SK-N-MC (cell line): ENCODE data around the gene RSRC1.
"Not testable (repeated sequence)": the region's sequence is repeated elsewhere in the genome, so short reads cannot be mapped to it uniquely, and the experiment has no call there.

Experiments
- DNase-seq: peaks from one replicate; pipeline ENCODE4 v3.0.0-alpha.2; 2011; ENCODE audit warnings: low read depth, low spot score
- H3K27ac ChIP-seq: fragments of 200-600 bp; sonication (generic); 2 replicates; pipeline ENCODE4 v1.5.1; 2016; ENCODE audit warnings: mixed run types
- H3K36me3 ChIP-seq: fragments of 200-600 bp; sonication (generic); 2 replicates; pipeline ENCODE4 v1.6.1; 2017; ENCODE audit warnings: antibody characterized with exemption, low read length, mixed read lengths; ENCODE audit not compliant: insufficient read depth
- H3K4me3 ChIP-seq: fragments of 200-600 bp; sonication (generic); 2 replicates; pipeline ENCODE4 v1.5.1; 2016
- H3K9ac ChIP-seq: fragments of 200-600 bp; sonication (generic); 2 replicates; pipeline ENCODE4 v1.8.0; 2017; ENCODE audit warnings: mixed run types, mixed read lengths; ENCODE audit not compliant: insufficient read length
- H3K9me3 ChIP-seq: fragments of 200-600 bp; sonication (generic); 2 replicates; pipeline ENCODE4 v1.6.1; 2017; ENCODE audit warnings: low read depth, mild to moderate bottlenecking, antibody characterized with exemption, low read length, moderate library complexity, mixed read lengths
- EZH2 ChIP-seq: fragments of 200-600 bp; sonication (generic); IDR thresholded peaks from one replicate; pipeline ENCODE4 v1.6.1; 2017; ENCODE audit warnings: antibody characterized with exemption
- FOXP2 ChIP-seq: optimal IDR thresholded peaks from 2 replicates; pipeline ENCODE3; 2011; ENCODE audit warnings: mild to moderate bottlenecking, moderate library complexity; ENCODE audit not compliant: insufficient read depth; ENCODE audit errors: extremely low read length, control extremely low read depth
- POLR2AphosphoS5 ChIP-seq: IDR thresholded peaks from 2 replicates; pipeline ENCODE4 v1.6.1; 2012; ENCODE audit warnings: mild to moderate bottlenecking, low read depth, low read length, borderline replicate concordance

RSRC1 gene

GRCh38 chr3:158505117-158505516, 395.2 kb downstream of the RSRC1 start:
- Histone ChIP-seq H3K36me3 (no peaks in the 10 kb centered on the region), H3K9me3 (no peaks in the 10 kb centered on the region), H3K9ac (no peak overlapping the region), H3K4me3 (no peak overlapping the region), H3K27ac (no peak overlapping the region)
- TF ChIP-seq FOXP2, result no peak
- no peak for TF ChIP-seq EZH2
- TF ChIP-seq POLR2AphosphoS5, result no peak
- no peak for DNase-seq

DNA sequence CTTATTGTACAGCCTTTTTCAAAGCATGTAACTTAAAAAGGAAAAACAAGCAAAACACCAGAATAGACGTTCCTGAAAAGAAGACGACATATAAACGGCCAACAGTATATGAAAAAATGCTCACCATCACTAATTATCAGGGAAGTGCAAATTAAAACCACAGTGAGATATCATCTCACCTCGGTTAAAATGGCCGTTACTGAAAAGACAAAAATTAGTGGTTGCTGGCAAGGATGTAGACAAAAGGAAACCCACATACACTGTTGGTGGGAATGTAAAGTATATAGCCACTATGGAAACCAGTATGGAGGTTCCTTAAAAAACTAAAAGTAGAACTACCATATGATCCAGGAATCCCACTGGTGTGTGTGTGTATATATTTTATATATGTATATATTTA, 396.6 kb downstream of the RSRC1 start:
- Histone ChIP-seq H3K9ac (no peak overlapping the region), H3K36me3 (no peaks in the 10 kb centered on the region), H3K4me3 (no peak overlapping the region), H3K9me3 (0 out of 2 replicates have a peak, but pooled peaks cover 2% of the 10 kb centered on the region), H3K27ac (no peak overlapping the region)
- no peak for TF ChIP-seq EZH2
- no peak for TF ChIP-seq FOXP2
- no peak for TF ChIP-seq POLR2AphosphoS5
- DNase-seq, result no peak

DNA sequence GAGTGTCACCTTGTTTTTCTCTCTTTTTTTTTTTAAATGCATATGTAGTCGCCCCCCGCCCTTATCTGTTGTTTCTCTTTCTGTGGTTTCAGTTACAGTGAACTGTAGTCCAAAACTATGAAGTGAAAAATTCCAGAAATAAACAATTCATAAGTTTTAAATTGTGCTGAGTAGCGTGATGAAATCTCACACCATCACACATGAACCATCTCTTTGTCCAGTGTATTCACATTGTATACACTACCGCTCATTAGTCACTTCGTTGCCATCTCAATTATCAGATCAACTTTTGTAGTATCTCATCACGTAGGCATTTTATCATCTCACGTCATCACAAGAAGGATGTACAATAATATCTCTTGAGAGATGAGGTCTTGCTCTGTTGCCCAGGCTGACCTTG, 398.6 kb downstream of the RSRC1 start:
- Histone ChIP-seq H3K36me3 (no peaks in the 10 kb centered on the region), H3K9me3 (0 out of 2 replicates have a peak, but pooled peaks cover 2% of the 10 kb centered on the region), H3K4me3 (no peak overlapping the region), H3K27ac (no peak overlapping the region), H3K9ac (no peak overlapping the region)
- no peak for DNase-seq
- no peak for TF ChIP-seq EZH2
- TF ChIP-seq FOXP2, result no peak
- no peak for TF ChIP-seq POLR2AphosphoS5

- TF ChIP-seq EZH2 (no peak), POLR2AphosphoS5 (no peak), FOXP2 (no peak)
- Histone ChIP-seq H3K9ac (no peak overlapping the region), H3K4me3 (no peak overlapping the region), H3K36me3 (no peaks in the 10 kb centered on the region), H3K9me3 (0 out of 2 replicates have a peak, but pooled peaks cover 2% of the 10 kb centered on the region), H3K27ac (no peak overlapping the region)
- DNase-seq, result no peak
Measured at GRCh38 chr3:158509891-158510290, 400.0 kb downstream of the RSRC1 start.

- DNase-seq, H3K4me3 ChIP-seq, H3K36me3 ChIP-seq, H3K27ac ChIP-seq, H3K9ac ChIP-seq, H3K9me3 ChIP-seq: not testable (repeated sequence)
Measured at GRCh38 chr3:158516729-158517128, 406.8 kb downstream of the RSRC1 start.

DNA sequence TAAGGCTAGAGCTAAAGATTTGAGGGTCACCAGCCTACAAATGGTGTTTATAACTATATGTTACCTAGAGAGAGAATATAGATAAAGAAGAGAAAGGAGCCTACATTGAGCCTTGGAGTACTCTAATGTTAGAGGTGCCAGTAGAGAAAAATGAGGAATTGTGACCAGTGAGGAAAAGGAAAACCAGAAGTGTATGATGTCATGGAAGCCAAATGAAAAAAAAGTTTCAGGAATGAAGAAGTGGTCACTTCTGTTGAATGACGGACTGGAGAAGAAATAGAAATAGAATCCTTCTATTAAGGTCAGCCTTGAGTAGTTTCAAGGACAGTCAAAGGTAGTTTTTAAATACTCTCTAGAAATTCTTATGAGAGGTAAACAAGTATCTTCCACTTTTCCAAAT, 409.9 kb downstream of the RSRC1 start:
- H3K27ac ChIP-seq, result no peak overlapping the region
- TF ChIP-seq POLR2AphosphoS5, result no peak
- no peak for TF ChIP-seq EZH2
- TF ChIP-seq FOXP2, result no peak
- no peak for DNase-seq

DNA sequence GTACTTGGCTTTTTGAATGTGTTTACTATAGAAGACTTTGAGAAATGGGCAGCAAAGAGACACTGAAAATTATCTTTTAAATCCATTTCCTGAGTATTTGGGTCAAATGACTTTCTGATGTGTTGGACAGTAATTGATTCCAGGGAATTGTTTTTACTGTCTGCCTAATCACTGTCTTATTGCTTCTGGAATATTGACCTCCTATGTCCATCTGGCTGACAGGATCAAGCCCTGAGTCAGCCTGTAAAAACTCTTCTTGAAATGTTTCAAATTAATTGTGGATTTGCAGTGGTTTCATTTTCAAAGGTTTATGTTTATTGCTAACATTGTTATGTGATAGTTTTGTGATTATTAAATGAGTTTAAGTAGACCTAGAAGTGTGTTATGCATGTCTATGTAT, 410.5 kb downstream of the RSRC1 start:
- Histone ChIP-seq H3K9ac (no peak overlapping the region), H3K27ac (no peak overlapping the region), H3K9me3 (no peaks in the 10 kb centered on the region), H3K4me3 (no peak overlapping the region), H3K36me3 (no peaks in the 10 kb centered on the region)
- no peak for DNase-seq
- TF ChIP-seq POLR2AphosphoS5 (no peak), FOXP2 (no peak), EZH2 (no peak)

More for the DNA sequence above, 409.9 kb downstream of the RSRC1 start:
- Histone ChIP-seq H3K36me3 (no peaks in the 10 kb centered on the region), H3K4me3 (no peak overlapping the region), H3K9ac (no peak overlapping the region), H3K9me3 (no peaks in the 10 kb centered on the region)

DNA sequence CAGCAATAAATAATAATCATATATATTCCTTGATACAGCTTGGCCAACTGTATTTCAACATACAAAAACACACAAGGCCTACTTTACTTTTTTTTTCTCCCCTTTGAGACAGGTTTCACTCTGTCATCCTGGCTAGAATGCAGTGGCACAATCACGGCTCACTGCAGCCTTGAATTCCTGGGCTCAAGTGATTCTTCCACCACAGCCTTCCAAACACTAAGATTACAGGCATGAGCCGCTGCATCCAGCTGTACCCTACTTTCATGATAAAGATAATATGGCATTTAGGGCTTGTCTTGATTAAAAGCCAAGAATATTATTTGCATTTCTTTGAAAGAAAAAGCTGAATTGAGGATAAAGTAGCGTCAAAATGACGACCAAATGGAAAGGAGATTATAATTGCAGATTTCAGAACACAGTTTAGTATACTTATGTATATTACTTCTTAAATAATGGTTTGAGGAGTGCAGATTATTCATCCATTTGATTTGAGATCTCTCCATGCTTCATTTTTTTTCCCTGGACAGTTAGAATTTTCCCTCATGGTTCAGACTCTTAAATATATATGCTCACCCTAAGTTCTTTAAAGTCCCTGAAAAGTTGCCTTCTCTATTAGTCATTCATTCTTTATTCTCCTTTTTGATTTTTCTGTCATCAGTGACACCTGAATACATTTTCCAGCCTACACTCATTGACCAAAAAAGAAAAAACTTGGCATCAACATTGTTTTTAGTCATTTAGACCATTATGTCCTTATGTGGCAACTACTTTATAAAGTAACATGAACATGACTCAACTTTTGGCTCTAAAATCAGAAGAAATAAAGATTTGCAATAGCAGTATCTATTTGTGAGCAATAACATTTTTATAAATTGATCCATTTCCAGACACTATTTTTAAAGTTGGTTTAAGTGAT, 412.6 kb downstream of the RSRC1 start:
- H3K9ac ChIP-seq, result no peak overlapping the region
- H3K9me3 ChIP-seq, result no peaks in the 10 kb centered on the region
- H3K36me3 ChIP-seq, result no peaks in the 10 kb centered on the region
- H3K4me3 ChIP-seq, result no peak overlapping the region
- no peak overlapping the region for H3K27ac ChIP-seq
- TF ChIP-seq POLR2AphosphoS5 (no peak), FOXP2 (no peak)
- no peak for DNase-seq
